ENCODE data around the gene NPC2.
"Not testable (repeated sequence)": the region's sequence is repeated elsewhere in the genome, so short reads cannot be mapped to it uniquely, and the experiment has no call there.

NPC2 gene

GRCh38 chr14:74492776-74493342 lies at the start of gene NPC2:
NPC2 (minus strand) TSS chr14:74493305; CDS start chr14:74493274, 31 bp downstream.
- DNase-seq (ENCODE audit: low spot score): peak; percentile 16

GRCh38 chr14:74542056-74542685 lies 49.1 kb upstream of the NPC2 start:
- DNase-seq (ENCODE audit: low spot score): no peak

- no peak for DNase-seq (ENCODE audit: low spot score)
Observed at GRCh38 chr14:74541225-74541624, 48.1 kb upstream of the NPC2 start.

GRCh38 chr14:74539503-74539902 lies 46.4 kb upstream of the NPC2 start:
- no peak for DNase-seq (ENCODE audit: low spot score)

- no peak for DNase-seq (ENCODE audit: low spot score)
Observed at GRCh38 chr14:74538411-74539391, 45.6 kb upstream of the NPC2 start.

GRCh38 chr14:74536336-74536735 lies 43.2 kb upstream of the NPC2 start:
- not testable (repeated sequence) for DNase-seq (ENCODE audit: low spot score)

- DNase-seq (ENCODE audit: low spot score): no peak
Observed at GRCh38 chr14:74535756-74536325, 42.7 kb upstream of the NPC2 start.

- DNase-seq (ENCODE audit: low spot score): no peak
Observed at GRCh38 chr14:74533576-74533975, 40.5 kb upstream of the NPC2 start.

GRCh38 chr14:74532246-74532645 lies 39.1 kb upstream of the NPC2 start:
- DNase-seq (ENCODE audit: low spot score): no peak

GRCh38 chr14:74531467-74531866 lies 38.4 kb upstream of the NPC2 start:
- DNase-seq (ENCODE audit: low spot score): no peak

GRCh38 chr14:74531006-74531405 lies 37.9 kb upstream of the NPC2 start:
- DNase-seq (ENCODE audit: low spot score): no peak

- DNase-seq (ENCODE audit: low spot score): no peak
Observed at GRCh38 chr14:74528886-74529285, 35.8 kb upstream of the NPC2 start.

- no peak for DNase-seq (ENCODE audit: low spot score)
Observed at GRCh38 chr14:74528406-74528805, 35.3 kb upstream of the NPC2 start.

- no peak for DNase-seq (ENCODE audit: low spot score)
Observed at GRCh38 chr14:74527736-74528280, 34.7 kb upstream of the NPC2 start.

GRCh38 chr14:74526854-74527585 lies 33.9 kb upstream of the NPC2 start:
- no peak for DNase-seq (ENCODE audit: low spot score)

- no peak for DNase-seq (ENCODE audit: low spot score)
Observed at GRCh38 chr14:74525361-74525851, 32.3 kb upstream of the NPC2 start.

GRCh38 chr14:74524812-74525135 lies 31.7 kb upstream of the NPC2 start:
- no peak for DNase-seq (ENCODE audit: low spot score)

- no peak for DNase-seq (ENCODE audit: low spot score)
Observed at GRCh38 chr14:74524076-74524811, 31.1 kb upstream of the NPC2 start.

- no peak for DNase-seq (ENCODE audit: low spot score)
Observed at GRCh38 chr14:74522740-74523139, 29.6 kb upstream of the NPC2 start.

- DNase-seq (ENCODE audit: low spot score): no peak
Observed at GRCh38 chr14:74521756-74522155, 28.7 kb upstream of the NPC2 start.

All from hematopoietic multipotent progenitor cell treated with erythropoietin and hydrocortisone succinate and interleukin-3 and kit ligand, for 15 days (in vitro differentiated cells).